Endothelial cell of umbilical vein (primary cell): ENCODE measurements around the gene NOD2. TPM values are rescaled to one million over a fixed set of nuclear protein-coding genes. Genes with fewer than 3 reads are reported as not detected.

Experiments used
- BruUV-seq: library from RNA; stranded (reverse); fragments of 400-500 nt; replicated peaks from 2 replicates; lab custom pipeline; 2021; lab: Mats Ljungman, UMichigan
- CTCF ChIA-PET: fragments of 300-600, 350-600 bp; sonication (Branson Sonifier 250); formaldehyde crosslinking; loops from one replicate; lab custom pipeline; 2021; ENCODE audit warnings: antibody characterized with exemption, inconsistent platforms; lab: Charles Lee
- POLR2A ChIA-PET: fragments of 300-600, 350-600 bp; sonication (Branson Sonifier 250); formaldehyde crosslinking; loops from one replicate; lab custom pipeline; 2021; ENCODE audit warnings: antibody characterized with exemption, inconsistent platforms; lab: Charles Lee
- DNase-seq: peaks from one replicate; pipeline ENCODE4 v3.0.0-alpha.2; 2011; ENCODE audit warnings: low read depth, low spot score
- FAIRE-seq: peaks from 2 replicates; lab custom pipeline; 2011; peaks lifted over from hg19 to GRCh38; lab: Jason Lieb, UNC
- H2AFZ ChIP-seq: 2 replicates; pipeline ENCODE4 v1.6.0; 2012; ENCODE audit warnings: low read depth, low read length, control low read depth, inconsistent platforms
- H3K27ac ChIP-seq: 2 replicates; pipeline ENCODE4 v1.5.1; 2011; ENCODE audit warnings: low read depth, mild to moderate bottlenecking, control low read depth, low read length, moderate library complexity; ENCODE audit not compliant: insufficient read depth
- H3K27me3 ChIP-seq, 2 experiments: 2 replicates each; pipeline versions ENCODE4 v1.6.0 to v1.6.1; 2011; ENCODE audit warnings: low read length in 2 of 2, mixed read lengths in 1 of 2; ENCODE audit not compliant: control insufficient read depth in 2 of 2, insufficient read depth in 2 of 2
- H3K36me3 ChIP-seq, 2 experiments: 2 replicates in 1 of 2; 3 replicates in 1 of 2; pipeline ENCODE4 v1.5.1; 2011; ENCODE audit warnings: low read length in 2 of 2, mild to moderate bottlenecking in 1 of 2, moderate library complexity in 1 of 2; ENCODE audit not compliant: control insufficient read depth in 2 of 2, insufficient read depth in 2 of 2; ENCODE audit errors: extremely low read depth in 1 of 2
- H3K4me1 ChIP-seq: 3 replicates; pipeline ENCODE4 v1.5.1; 2011; ENCODE audit warnings: mild to moderate bottlenecking, low read length; ENCODE audit not compliant: control insufficient read depth, insufficient read depth; ENCODE audit errors: extremely low read depth
- H3K4me2 ChIP-seq: 2 replicates; pipeline ENCODE4 v1.6.1; 2011; ENCODE audit warnings: low read length, control low read depth, mixed read lengths; ENCODE audit not compliant: insufficient read depth
- H3K4me3 ChIP-seq, 3 experiments: fragments of 200-600 bp in 1 of 3; sonication (generic), shearing (Covaris generic) in 1 of 3; replicated peaks in 1 of 3; 2 replicates each; pipeline ENCODE4 v1.5.1; 2011 to 2016; ENCODE audit warnings: control low read depth in 3 of 3, low read length in 3 of 3, mild to moderate bottlenecking in 2 of 3, inconsistent platforms in 1 of 3, low read depth in 1 of 3, moderate library complexity in 1 of 3; ENCODE audit not compliant: insufficient read depth in 1 of 3
- H3K79me2 ChIP-seq: 2 replicates; pipeline ENCODE4 v1.6.0; 2012; ENCODE audit warnings: low read length, inconsistent platforms; ENCODE audit not compliant: control insufficient read depth, insufficient read depth
- H3K9ac ChIP-seq: replicated peaks from 2 replicates; pipeline ENCODE3; 2011; ENCODE audit warnings: low read length, control low read depth; ENCODE audit not compliant: insufficient read depth; ENCODE audit errors: extremely low read depth
- H3K9me1 ChIP-seq: replicated peaks from 3 replicates; pipeline ENCODE4 v1.6.0; 2011; ENCODE audit warnings: mild to moderate bottlenecking, low read length; ENCODE audit not compliant: control insufficient read depth, insufficient read depth; ENCODE audit errors: extremely low read depth
- H3K9me3 ChIP-seq: replicated peaks from 2 replicates; pipeline ENCODE4 v1.5.1; 2012; ENCODE audit warnings: low read length, inconsistent platforms; ENCODE audit not compliant: control insufficient read depth, insufficient read depth
- H4K20me1 ChIP-seq: replicated peaks from 2 replicates; pipeline ENCODE3; 2011; ENCODE audit warnings: mild to moderate bottlenecking, low read length; ENCODE audit not compliant: control insufficient read depth, insufficient read depth; ENCODE audit errors: extremely low read depth
- CTCF ChIP-seq, 2 donors: IDR thresholded peaks; 1 replicate in 1 of 2; 2 replicates in 1 of 2; pipeline ENCODE4 v1.5.1; 2011; ENCODE audit warnings: low read length in 2 of 2, mild to moderate bottlenecking in 2 of 2, moderate library complexity in 2 of 2, control low read depth in 1 of 2, inconsistent platforms in 1 of 2, low read depth in 1 of 2; ENCODE audit not compliant: insufficient read depth in 1 of 2; ENCODE audit errors: extremely low read depth in 1 of 2
- EZH2 ChIP-seq: IDR thresholded peaks from 2 replicates; pipeline ENCODE4 v1.6.1; 2012; ENCODE audit warnings: borderline replicate concordance, low read depth, mild to moderate bottlenecking, moderate library complexity, low read length, inconsistent platforms; ENCODE audit not compliant: severe bottlenecking
- FOS ChIP-seq: IDR thresholded peaks from 2 replicates; pipeline ENCODE4 v1.6.1; 2011; ENCODE audit warnings: mild to moderate bottlenecking, low read length, moderate library complexity, borderline replicate concordance; ENCODE audit not compliant: insufficient read depth
- GATA2 ChIP-seq: IDR thresholded peaks from 2 replicates; pipeline ENCODE4 v1.7.0; 2011; ENCODE audit warnings: low read depth, mild to moderate bottlenecking, moderate library complexity, mixed read lengths, low read length; ENCODE audit not compliant: insufficient read length, insufficient read depth
- dilution Hi-C: fragments of 300-500 bp; cut with MboI; formaldehyde crosslinking; loops from one replicate; pipeline ENCODE4 v1.15.0; 2019; ENCODE audit warnings: low sequenced_read_pairs; ENCODE audit not compliant: extremely low pct_ligation_motif_present
- intact Hi-C: fragments of 100-400 bp; cut with micrococcal nuclease; formaldehyde crosslinking; loops from one replicate; pipeline ENCODE4 v1.10.0; 2022
- polyA plus RNA-seq, 4 experiments: library from polyadenylated mRNA; depleted of rRNA in 3 of 4; stranded (reverse) in 3 of 4; unstranded in 1 of 4; fragments of >200 nt; gene quantifications; 2 replicates each; pipeline versions ENCODE4 v1.2.1 to v1.2.3, GENCODE V29; 2011 to 2012; ENCODE audit warnings: missing spikeins in 1 of 4
- total RNA-seq: library from RNA; stranded (reverse); gene quantifications from 2 replicates; pipeline ENCODE4 v1.2.3, GENCODE V29; 2021

Gene NOD2
- total and polyA plus RNA-seq, 2 donors (not counting 3 experiments of a cell fraction or from before 2014, with no cell fraction given): 0.07 to 0.58 TPM

- BruUV-seq: no TSS peak
- no peak for TF ChIP-seq FOS
- no peak for TF ChIP-seq CTCF (IDR thresholded peaks at IDR 0.05; ENCODE audit: extremely low read depth in 1 of 2, insufficient read depth in 1 of 2, low read depth in 1 of 2, low read length in 2 of 2)
- TF ChIP-seq GATA2: no peak
- TF ChIP-seq EZH2: no peak
- intact Hi-C loops (no loop called here), dilution Hi-C loops (no loop called here)
- FAIRE-seq (no peak), DNase-seq (no peak)
- no peak overlapping the region for H3K4me2 ChIP-seq
- H3K27me3 ChIP-seq: no peaks in the 10 kb centered on the region
- no peaks in the 10 kb centered on the region for H3K9me1 ChIP-seq
- H3K36me3 ChIP-seq: no peaks in the 10 kb centered on the region
- H2AFZ ChIP-seq: no peak overlapping the region
- POLR2A ChIA-PET: no interaction called here
- H4K20me1 ChIP-seq: no peaks in the 10 kb centered on the region
- no peak overlapping the region for H3K27ac ChIP-seq
- H3K4me1 ChIP-seq: no peaks in the 10 kb centered on the region
- H3K4me3 ChIP-seq: no peak overlapping the region
- H3K9ac ChIP-seq: no peak overlapping the region
- CTCF ChIA-PET: interaction anchor here (2.7 kb wide), 1 partner anchor 12 kb away, joined by 14 read pairs; no protein-coding TSS in a partner anchor
- no peaks in the 10 kb centered on the region for H3K79me2 ChIP-seq
- no peaks in the 10 kb centered on the region for H3K9me3 ChIP-seq
These were observed 40.5 kb upstream of the NOD2 start for GRCh38 chr16:50652836-50653425.
